ENCODE measurements around the gene CAMK1D. TPM values are rescaled to one million over a fixed set of nuclear protein-coding genes. Genes with fewer than 3 reads are reported as not detected.

The CAMK1D gene
- total and polyA plus RNA-seq, 2 experiments from 2014 or later = 3.5 to 6.0 TPM

DNA sequence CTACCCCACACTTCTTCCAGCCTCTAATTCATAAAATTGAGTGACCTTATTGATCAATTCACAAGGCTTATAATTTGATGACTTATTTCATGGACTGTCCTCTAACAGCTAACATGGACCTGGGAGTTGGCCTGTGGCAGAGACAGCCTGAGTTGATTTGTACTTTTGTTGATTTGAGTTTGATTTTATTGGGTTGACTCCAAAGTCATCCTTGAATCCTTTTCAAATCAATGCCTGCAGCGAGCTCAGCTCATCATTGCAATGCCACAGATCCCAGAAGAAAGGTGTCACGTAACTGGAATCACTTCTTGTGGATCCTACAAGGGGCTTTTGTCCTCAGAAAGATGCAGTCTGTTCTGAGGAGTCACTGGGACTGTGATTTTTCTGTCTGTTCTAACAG, 138.0 kb downstream of the CAMK1D start:
- no peak overlapping the region for H3K27ac ChIP-seq
- H3K9me2 ChIP-seq (replicated peaks; ENCODE audit: insufficient read depth) = no peaks in the 10 kb centered on the region
- no peaks in the 10 kb centered on the region for H3K36me3 ChIP-seq (replicated peaks; ENCODE audit: insufficient read depth, low read depth)
- no peaks in the 10 kb centered on the region for H3K27me3 ChIP-seq
- no peaks in the 10 kb centered on the region for H4K20me1 ChIP-seq (ENCODE audit: insufficient read depth, poor library complexity, severe bottlenecking)
- DNase-seq (ENCODE audit: low spot score) = no peak
- no peaks in the 10 kb centered on the region for H3K9me3 ChIP-seq (ENCODE audit: low read depth)
- WGBS (ENCODE audit: low lambda C conversion rate, missing lambda C conversion rate) = 74% methylated on average over 2 of the region's 2 CpGs
- no peak overlapping the region for H3K4me2 ChIP-seq
- TF ChIP-seq EZH2phosphoT487 (IDR thresholded peaks at IDR 0.05; ENCODE audit: low read depth, severe bottlenecking, unreplicated experiment) = no peak
- TF ChIP-seq CTCF (IDR thresholded peaks at IDR 0.05; ENCODE audit: poor library complexity) = no peak
- no peak for TF ChIP-seq EZH2 (IDR thresholded peaks at IDR 0.05; ENCODE audit: borderline replicate concordance)
- no peak overlapping the region for H3K4me3 ChIP-seq
- peaks cover 7% of the 10 kb centered on the region for H3K4me1 ChIP-seq (ENCODE audit: insufficient read depth)
- H3K79me2 ChIP-seq = no peaks in the 10 kb centered on the region
- H2AFZ ChIP-seq = no peak overlapping the region

DNA sequence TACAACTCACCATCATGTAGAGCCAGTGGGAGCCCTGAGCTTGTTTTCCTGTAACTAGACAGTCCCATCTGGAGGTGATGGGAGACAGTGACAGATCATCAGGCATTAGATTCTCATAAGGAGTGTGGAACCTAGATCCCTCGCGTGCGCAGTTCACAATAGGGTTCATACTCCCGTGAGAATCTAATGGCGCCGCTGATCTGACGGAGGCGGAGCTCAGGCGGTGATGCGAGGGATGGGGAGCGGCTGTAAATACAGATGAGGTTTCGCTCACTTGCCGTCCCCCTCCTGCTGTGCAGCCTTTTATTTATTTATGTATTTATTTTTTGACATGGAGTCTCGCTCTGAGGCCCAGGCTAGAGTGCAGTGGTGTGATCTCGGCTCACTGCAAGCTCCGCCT, 139.3 kb downstream of the CAMK1D start:
- Histone ChIP-seq H3K4me2 (no peak overlapping the region), H3K27me3 (no peaks in the 10 kb centered on the region), H3K9me2 (replicated peaks; ENCODE audit: insufficient read depth) (no peaks in the 10 kb centered on the region), H3K4me3 (no peak overlapping the region), H3K27ac (no peak overlapping the region), H4K20me1 (ENCODE audit: insufficient read depth, poor library complexity, severe bottlenecking) (no peaks in the 10 kb centered on the region), H3K36me3 (replicated peaks; ENCODE audit: insufficient read depth, low read depth) (no peaks in the 10 kb centered on the region), H3K4me1 (ENCODE audit: insufficient read depth) (peaks cover 7% of the 10 kb centered on the region), H3K9me3 (ENCODE audit: low read depth) (no peaks in the 10 kb centered on the region), H3K79me2 (no peaks in the 10 kb centered on the region), H2AFZ (no peak overlapping the region)
- WGBS (ENCODE audit: low lambda C conversion rate, missing lambda C conversion rate) = 95% methylated on average over 16 of the region's 16 CpGs
- no peak for TF ChIP-seq CTCF (IDR thresholded peaks at IDR 0.05; ENCODE audit: poor library complexity)
- no peak for TF ChIP-seq EZH2 (IDR thresholded peaks at IDR 0.05; ENCODE audit: borderline replicate concordance)
- DNase-seq (ENCODE audit: low spot score) = no peak

DNA sequence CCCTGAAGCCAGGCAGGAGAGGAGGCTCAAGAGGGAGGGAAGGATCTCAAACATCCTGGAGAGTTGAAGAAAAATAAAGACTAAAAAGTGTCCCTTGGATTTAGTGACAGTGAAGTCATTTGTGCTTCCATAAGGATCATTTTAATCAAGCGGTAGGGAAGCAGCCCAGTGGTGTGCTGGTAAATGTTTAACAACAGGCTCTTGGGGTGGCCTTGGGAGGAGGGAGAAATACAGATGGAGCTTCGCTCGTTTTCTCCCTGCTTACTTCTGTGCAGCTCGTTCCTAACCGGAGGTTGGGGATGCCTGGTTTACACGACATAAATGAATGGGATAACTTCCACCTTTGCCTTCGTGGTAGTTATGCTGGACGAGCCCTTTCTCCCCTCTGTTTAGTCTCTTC, 140.0 kb downstream of the CAMK1D start:
- TF ChIP-seq CTCF (IDR thresholded peaks at IDR 0.05; ENCODE audit: poor library complexity) (no peak), EZH2phosphoT487 (IDR thresholded peaks at IDR 0.05; ENCODE audit: low read depth, severe bottlenecking, unreplicated experiment) (no peak), EZH2 (IDR thresholded peaks at IDR 0.05; ENCODE audit: borderline replicate concordance) (no peak)
- Histone ChIP-seq H3K79me2 (no peaks in the 10 kb centered on the region), H3K4me1 (ENCODE audit: insufficient read depth) (peaks cover 7% of the 10 kb centered on the region), H3K4me2 (peak overlapping the region; percentile 48), H3K27me3 (no peaks in the 10 kb centered on the region), H3K27ac (no peak overlapping the region), H3K9me2 (replicated peaks; ENCODE audit: insufficient read depth) (no peaks in the 10 kb centered on the region), H4K20me1 (ENCODE audit: insufficient read depth, poor library complexity, severe bottlenecking) (no peaks in the 10 kb centered on the region), H3K4me3 (no peak overlapping the region), H3K9me3 (ENCODE audit: low read depth) (no peaks in the 10 kb centered on the region), H2AFZ (no peak overlapping the region), H3K36me3 (replicated peaks; ENCODE audit: insufficient read depth, low read depth) (no peaks in the 10 kb centered on the region)
- WGBS (ENCODE audit: low lambda C conversion rate, missing lambda C conversion rate) = 39% methylated on average over 8 of the region's 8 CpGs
- DNase-seq (ENCODE audit: low spot score) = peak; percentile 24

DNA sequence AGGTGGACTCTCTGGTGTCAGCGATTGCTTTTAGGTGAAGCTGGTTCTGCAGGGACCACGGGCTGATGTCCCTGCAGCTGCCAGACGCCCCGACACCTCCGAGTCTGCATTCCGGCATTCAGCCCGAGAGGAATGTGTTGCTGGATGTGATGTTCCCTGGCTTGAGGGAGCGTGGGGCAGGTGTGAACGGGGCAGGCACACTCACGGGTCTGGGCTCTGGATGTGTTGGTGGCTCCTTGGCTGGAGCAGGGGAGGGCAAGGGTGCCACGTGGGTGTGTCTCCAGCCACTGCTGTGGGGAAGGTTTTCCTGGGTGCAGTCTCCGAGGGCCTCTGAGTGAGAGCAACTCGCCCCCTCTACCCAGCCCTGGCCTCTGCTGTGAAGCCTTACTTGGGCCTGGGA, 140.5 kb downstream of the CAMK1D start:
- no peak overlapping the region for H3K27ac ChIP-seq
- H3K4me1 ChIP-seq (ENCODE audit: insufficient read depth) = peaks cover 7% of the 10 kb centered on the region
- 42% methylated on average over 13 of the region's 13 CpGs for WGBS (ENCODE audit: low lambda C conversion rate, missing lambda C conversion rate)
- no peaks in the 10 kb centered on the region for H3K79me2 ChIP-seq
- peak overlapping the region; percentile 48 for H3K4me2 ChIP-seq
- no peaks in the 10 kb centered on the region for H3K9me3 ChIP-seq (ENCODE audit: low read depth)
- no peak for TF ChIP-seq EZH2 (IDR thresholded peaks at IDR 0.05; ENCODE audit: borderline replicate concordance)
- TF ChIP-seq CTCF (IDR thresholded peaks at IDR 0.05; ENCODE audit: poor library complexity) = no peak
- TF ChIP-seq EZH2phosphoT487 (IDR thresholded peaks at IDR 0.05; ENCODE audit: low read depth, severe bottlenecking, unreplicated experiment) = no peak
- no peaks in the 10 kb centered on the region for H3K36me3 ChIP-seq (replicated peaks; ENCODE audit: insufficient read depth, low read depth)
- H2AFZ ChIP-seq = no peak overlapping the region
- no peaks in the 10 kb centered on the region for H4K20me1 ChIP-seq (ENCODE audit: insufficient read depth, poor library complexity, severe bottlenecking)
- no peaks in the 10 kb centered on the region for H3K9me2 ChIP-seq (replicated peaks; ENCODE audit: insufficient read depth)
- no peaks in the 10 kb centered on the region for H3K27me3 ChIP-seq
- DNase-seq (ENCODE audit: low spot score) = no peak
- H3K4me3 ChIP-seq = no peak overlapping the region

All from hepatocyte (in vitro differentiated cells).